T-helper 2 cell treated with Interferon-gamma antibody and Interleukin-4, amounts not matched to agents 100 ng/mL and 5 ng/mL, for 36 hours (primary cell): ENCODE results near the gene CMIP. TPM values are rescaled to one million over a fixed set of nuclear protein-coding genes. Genes with fewer than 3 reads are reported as not detected.

Source experiments
- intact Hi-C: fragments of 100-400 bp; cut with micrococcal nuclease; formaldehyde crosslinking; loops from one replicate; pipeline ENCODE4 v1.15.1; 2023
- total RNA-seq: library from RNA; stranded (reverse); gene quantifications from 2 replicates; pipeline ENCODE4 v1.2.3, GENCODE V29; 2022

CMIP gene
- total RNA-seq, 1 donor from 2014 or later, result 64.3 TPM

GRCh38 chr16:81445966-81446906 is 1.6 kb downstream of the CMIP start:
- intact Hi-C loops, result loop anchor here (1.0 to 10.0 kb wide), 5 partner anchors 36 to 371 kb away; partner anchors contain the start of genes C16orf46 and GAN

- intact Hi-C loops, result loop anchor here (5.0 to 10.0 kb wide), 4 partner anchors 35 to 372 kb away; partner anchors contain the start of genes C16orf46 and GAN
Observed at GRCh38 chr16:81446907-81447268, 2.3 kb downstream of the CMIP start.

GRCh38 chr16:81447383-81448101 is 2.9 kb downstream of the CMIP start:
- intact Hi-C loops, result loop anchor here (5.0 to 10.0 kb wide), 4 partner anchors 35 to 373 kb away; partner anchors contain the start of genes C16orf46 and GAN

GRCh38 chr16:81448154-81449131 is 3.8 kb downstream of the CMIP start:
- intact Hi-C loops, result loop anchor here (5.0 to 10.0 kb wide), 4 partner anchors 34 to 374 kb away; partner anchors contain the start of genes C16orf46 and GAN

DNA sequence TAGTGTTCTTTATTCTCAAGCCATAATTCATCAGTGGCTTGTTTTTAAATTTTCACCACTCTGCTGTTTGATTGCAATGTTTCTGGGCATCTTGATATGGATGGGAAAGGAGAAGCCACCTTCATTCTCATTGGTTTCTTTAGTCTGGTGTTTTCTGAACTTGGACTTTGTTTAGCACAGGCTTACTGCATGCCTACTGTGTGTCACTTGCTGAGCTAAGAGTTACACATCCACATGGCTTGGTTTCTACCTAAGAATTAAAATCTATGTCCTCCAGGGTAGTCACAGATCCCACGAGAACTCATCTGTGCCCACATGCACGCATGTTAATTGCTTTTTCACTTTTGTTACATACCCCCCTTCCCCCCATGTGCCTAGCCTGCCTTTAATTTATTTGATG is 4.6 kb downstream of the CMIP start:
- intact Hi-C loops, result loop anchor here (5.0 to 10.0 kb wide), 4 partner anchors 33 to 374 kb away; partner anchors contain the start of genes C16orf46 and GAN

GRCh38 chr16:81449899-81450608 is 5.4 kb downstream of the CMIP start:
- intact Hi-C loops, result loop anchor here (5.0 to 10.0 kb wide), 4 partner anchors 32 to 375 kb away; partner anchors contain the start of genes C16orf46 and GAN

DNA sequence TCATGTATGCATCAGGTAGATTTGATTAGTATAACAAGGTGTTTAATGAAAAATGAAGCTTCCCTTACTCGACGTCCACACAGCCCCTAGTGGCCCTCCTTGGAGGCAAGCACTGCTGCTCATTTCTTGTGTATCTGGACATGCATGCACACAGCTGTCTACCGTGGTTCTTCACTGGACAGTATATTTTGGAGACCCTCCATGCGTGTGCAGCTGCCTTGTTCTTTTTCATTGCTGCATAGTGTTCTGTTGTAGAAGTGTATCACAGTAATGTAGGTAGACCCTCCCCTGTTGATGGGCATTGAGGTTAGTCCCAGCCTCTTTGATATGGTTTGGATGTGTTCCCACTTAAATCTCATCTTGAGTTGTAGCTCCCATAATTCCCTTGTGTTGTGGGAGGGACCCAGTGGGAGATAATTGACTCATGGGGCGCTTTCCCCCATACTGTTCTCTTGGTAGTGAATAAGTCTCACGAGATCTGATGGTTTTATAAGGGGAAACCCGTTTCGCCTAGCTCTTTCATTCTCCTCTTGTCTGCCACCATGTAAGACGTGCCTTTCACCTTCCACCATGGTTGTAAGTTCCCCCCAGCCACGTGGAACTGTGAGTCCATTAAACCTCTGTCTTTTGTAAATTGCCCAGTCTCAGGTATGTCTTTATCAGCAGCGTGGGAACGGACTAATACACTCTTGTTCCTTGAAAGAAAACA is 6.3 kb downstream of the CMIP start:
- intact Hi-C loops, result no loop called here

GRCh38 chr16:81451753-81452680 is 7.4 kb downstream of the CMIP start:
- intact Hi-C loops, result loop anchor here (1.0 kb wide), 1 partner anchor 18 kb away; no protein-coding TSS in a partner anchor

DNA sequence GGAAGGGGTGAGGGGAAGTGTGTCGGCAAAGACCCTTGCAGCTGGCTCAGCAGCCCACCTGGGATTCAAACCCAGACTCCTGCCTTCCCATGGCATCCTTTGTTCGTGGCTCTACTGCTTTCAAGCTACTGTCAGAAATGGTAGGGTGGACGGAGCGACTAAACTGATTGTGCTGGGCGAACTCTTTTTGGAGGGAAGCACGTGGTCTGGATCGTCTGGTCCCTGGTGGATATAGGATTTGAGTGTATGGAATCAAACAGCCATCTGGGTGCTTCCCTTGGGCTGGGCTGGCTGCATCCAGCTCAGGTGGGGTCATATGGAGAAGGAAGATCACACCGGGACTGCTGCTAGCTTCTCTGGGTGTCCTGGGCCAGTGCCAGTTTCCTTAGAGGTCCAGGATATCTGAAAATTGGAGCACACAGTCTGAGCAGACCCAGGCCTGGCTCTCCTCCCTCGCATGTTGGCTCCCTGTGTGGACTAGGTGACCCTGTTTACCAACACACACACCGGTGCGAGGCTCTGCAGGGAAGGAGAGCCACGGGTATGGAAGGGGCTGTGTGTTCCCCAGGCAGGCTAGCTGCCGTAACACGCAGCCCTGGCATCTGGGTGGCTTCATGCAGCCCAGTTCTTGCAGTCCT is 8.6 kb downstream of the CMIP start:
- intact Hi-C loops, result no loop called here

DNA sequence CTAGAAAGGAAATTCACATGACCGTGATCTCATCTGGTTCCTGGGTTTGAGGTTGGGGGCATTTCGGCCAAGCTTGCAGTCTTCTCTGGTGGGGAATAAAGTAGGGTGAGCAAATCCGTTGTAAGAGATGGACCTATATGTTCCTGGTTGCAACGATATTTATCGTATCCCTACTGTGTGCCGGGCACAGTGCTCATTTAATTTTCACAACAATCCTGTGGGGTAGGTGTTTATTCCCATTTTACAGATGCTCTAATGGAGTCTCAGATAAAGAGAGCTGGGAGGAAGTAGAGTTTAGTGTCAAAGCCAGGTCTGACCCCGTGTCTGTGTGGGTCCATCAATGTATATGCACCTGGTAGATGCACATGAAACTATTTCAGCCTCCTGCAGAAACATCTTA is 9.4 kb downstream of the CMIP start:
- intact Hi-C loops, result no loop called here

GRCh38 chr16:81455006-81455405 is 10.4 kb downstream of the CMIP start:
- intact Hi-C loops, result no loop called here

- intact Hi-C loops, result no loop called here
Observed at GRCh38 chr16:81455720-81456494, 11.3 kb downstream of the CMIP start.

- intact Hi-C loops, result no loop called here
Observed at GRCh38 chr16:81456523-81457325, 12.1 kb downstream of the CMIP start.

DNA sequence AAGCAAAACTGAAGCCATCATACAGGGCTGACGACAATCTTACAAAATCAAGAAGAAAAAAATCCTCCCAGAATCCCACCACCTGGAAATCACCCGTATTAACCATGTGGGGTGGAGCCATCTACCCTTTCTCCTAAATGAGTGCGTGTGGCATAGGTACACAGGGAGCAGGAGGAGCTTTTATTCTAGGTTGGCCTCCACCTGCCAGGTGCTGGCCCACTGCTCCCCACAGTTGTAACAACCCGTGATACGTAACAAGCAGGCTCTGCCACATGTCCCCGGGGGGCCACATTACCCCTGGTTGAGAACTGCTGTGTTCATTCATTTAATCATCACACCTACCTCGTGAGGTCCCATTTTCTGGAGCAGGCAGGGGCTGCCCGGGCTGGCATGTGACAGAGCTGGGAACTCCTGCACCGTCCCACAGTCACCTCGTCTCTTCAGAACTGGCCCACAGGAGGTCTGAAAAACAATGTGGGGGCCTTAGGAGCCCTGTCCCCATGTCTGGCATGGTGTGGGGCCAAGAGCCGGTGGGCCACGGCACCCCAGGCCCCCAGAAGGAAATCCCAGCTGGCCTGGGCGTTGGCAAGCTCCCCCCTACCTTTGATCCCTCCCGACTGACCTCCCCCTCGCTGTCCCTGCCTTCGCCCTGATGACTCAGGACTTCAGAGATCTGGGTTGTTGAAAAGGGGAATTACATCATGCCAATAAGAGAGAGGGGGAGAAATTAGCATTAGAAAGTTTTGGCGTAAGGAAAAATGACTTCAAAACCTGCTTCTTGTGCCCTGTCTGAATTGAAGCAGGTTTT is 12.9 kb downstream of the CMIP start:
- intact Hi-C loops, result no loop called here

DNA sequence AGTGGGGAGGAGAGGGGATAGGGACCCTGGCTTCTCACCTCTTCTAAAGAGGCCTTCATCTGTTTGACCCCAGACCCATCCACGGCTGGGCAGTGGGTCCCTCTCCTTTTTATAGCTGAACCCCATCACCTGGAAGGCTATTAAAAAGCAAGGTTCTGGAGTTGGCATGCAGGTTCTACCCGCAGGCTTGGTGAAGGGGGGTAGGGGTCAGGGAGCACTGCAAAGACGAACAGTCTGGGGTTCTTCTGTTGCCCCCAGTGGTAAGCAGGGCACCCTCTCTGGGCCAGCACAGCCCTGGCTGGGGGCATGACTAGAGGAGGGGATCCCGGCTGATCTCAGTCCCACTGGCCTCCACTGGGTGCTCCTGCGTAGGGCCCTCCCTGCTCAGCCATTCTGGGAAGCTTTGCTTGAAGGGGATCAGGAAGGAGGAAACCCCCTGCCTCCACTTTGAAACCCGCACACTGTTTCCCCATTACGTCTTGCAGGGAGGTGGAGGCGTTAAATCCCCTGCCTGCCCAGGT is 13.6 kb downstream of the CMIP start:
- intact Hi-C loops, result no loop called here
